HG02943 (cell line): Measurements from ENCODE around the gene MYOM3.

Source experiments
- ATAC-seq: cut with Tn5 transposase; IDR thresholded peaks from one replicate; pipeline ENCODE4 v1.9.1; 2021; ENCODE audit warnings: mild to moderate bottlenecking, low read depth, moderate library complexity; ENCODE audit not compliant: unreplicated experiment

The MYOM3 gene

GRCh38 chr1:24098943-24099638, 12.8 kb downstream of the MYOM3 start:
- no peak for ATAC-seq

GRCh38 chr1:24098102-24098501, 13.8 kb downstream of the MYOM3 start:
- no peak for ATAC-seq

- no peak for ATAC-seq
Measured at GRCh38 chr1:24097663-24098062, 14.3 kb downstream of the MYOM3 start.

GRCh38 chr1:24096739-24097103, 15.2 kb downstream of the MYOM3 start:
- no peak for ATAC-seq

- no peak for ATAC-seq
Measured at GRCh38 chr1:24096009-24096738, 15.8 kb downstream of the MYOM3 start.

GRCh38 chr1:24095140-24095859, 16.6 kb downstream of the MYOM3 start:
- ATAC-seq: no peak

- no peak for ATAC-seq
Measured at GRCh38 chr1:24094554-24094953, 17.4 kb downstream of the MYOM3 start.

- no peak for ATAC-seq
Measured at GRCh38 chr1:24093732-24094131, 18.2 kb downstream of the MYOM3 start.

- ATAC-seq: no peak
Measured at GRCh38 chr1:24092979-24093378, 19.0 kb downstream of the MYOM3 start.

- ATAC-seq: no peak
Measured at GRCh38 chr1:24091971-24092482, 19.9 kb downstream of the MYOM3 start.

- ATAC-seq: no peak
Measured at GRCh38 chr1:24090736-24091135, 21.2 kb downstream of the MYOM3 start.

- no peak for ATAC-seq
Measured at GRCh38 chr1:24089743-24090555, 22.0 kb downstream of the MYOM3 start.

GRCh38 chr1:24089027-24089742, 22.8 kb downstream of the MYOM3 start:
- no peak for ATAC-seq

GRCh38 chr1:24086466-24086865, 25.5 kb downstream of the MYOM3 start:
- ATAC-seq: no peak

- no peak for ATAC-seq
Measured at GRCh38 chr1:24085546-24085945, 26.4 kb downstream of the MYOM3 start.

- no peak for ATAC-seq
Measured at GRCh38 chr1:24085007-24085406, 26.9 kb downstream of the MYOM3 start.

GRCh38 chr1:24084050-24084449, 27.9 kb downstream of the MYOM3 start:
- no peak for ATAC-seq

GRCh38 chr1:24082372-24082771, 29.6 kb downstream of the MYOM3 start:
- ATAC-seq: no peak

GRCh38 chr1:24081190-24081589, 30.7 kb downstream of the MYOM3 start:
- no peak for ATAC-seq

- no peak for ATAC-seq
Measured at GRCh38 chr1:24080131-24080530, 31.8 kb downstream of the MYOM3 start.
